GM23248 (cell line): Measurements from ENCODE around the gene IVD.

ENCODE experiments used
- EZH2 ChIP-seq: fragments of 200-600 bp; sonication (generic); IDR thresholded peaks from 2 replicates; pipeline ENCODE4 v1.6.1; 2018; ENCODE audit warnings: antibody characterized with exemption, mild to moderate bottlenecking; ENCODE audit not compliant: insufficient read depth, poor library complexity, severe bottlenecking
- EZH2phosphoT487 ChIP-seq: fragments of 200-600 bp; sonication (generic); IDR thresholded peaks from 2 replicates; pipeline ENCODE4 v1.6.1; 2018; ENCODE audit warnings: antibody characterized with exemption, moderate library complexity, mild to moderate bottlenecking, low read depth; ENCODE audit not compliant: insufficient read depth

GRCh38 chr15:40415226-40415625 is 9.6 kb downstream of the IVD start:
- TF ChIP-seq EZH2phosphoT487 = no peak
- no peak for TF ChIP-seq EZH2
